Rectal smooth muscle tissue (tissue), 1 donor: ENCODE data around the gene EMC6.

Source experiments
- H3K27ac ChIP-seq: one replicate; pipeline ENCODE4 v1.7.0; 2013; ENCODE audit warnings: low read depth, low read length, inconsistent platforms
- H3K27me3 ChIP-seq: one replicate; pipeline ENCODE4 v1.7.0; 2013; ENCODE audit warnings: low read length; ENCODE audit not compliant: control insufficient read depth, insufficient read depth
- H3K36me3 ChIP-seq: one replicate; pipeline ENCODE4 v1.7.0; 2013; ENCODE audit warnings: low read length; ENCODE audit not compliant: control insufficient read depth, insufficient read depth
- H3K4me1 ChIP-seq: one replicate; pipeline ENCODE4 v1.7.0; 2013; ENCODE audit warnings: low read length; ENCODE audit not compliant: control insufficient read depth, insufficient read depth
- H3K4me3 ChIP-seq: one replicate; pipeline ENCODE4 v1.7.0; 2013; ENCODE audit warnings: low read length
- H3K9ac ChIP-seq: one replicate; pipeline ENCODE4 v1.7.0; 2013; ENCODE audit warnings: low read length

Gene EMC6

DNA sequence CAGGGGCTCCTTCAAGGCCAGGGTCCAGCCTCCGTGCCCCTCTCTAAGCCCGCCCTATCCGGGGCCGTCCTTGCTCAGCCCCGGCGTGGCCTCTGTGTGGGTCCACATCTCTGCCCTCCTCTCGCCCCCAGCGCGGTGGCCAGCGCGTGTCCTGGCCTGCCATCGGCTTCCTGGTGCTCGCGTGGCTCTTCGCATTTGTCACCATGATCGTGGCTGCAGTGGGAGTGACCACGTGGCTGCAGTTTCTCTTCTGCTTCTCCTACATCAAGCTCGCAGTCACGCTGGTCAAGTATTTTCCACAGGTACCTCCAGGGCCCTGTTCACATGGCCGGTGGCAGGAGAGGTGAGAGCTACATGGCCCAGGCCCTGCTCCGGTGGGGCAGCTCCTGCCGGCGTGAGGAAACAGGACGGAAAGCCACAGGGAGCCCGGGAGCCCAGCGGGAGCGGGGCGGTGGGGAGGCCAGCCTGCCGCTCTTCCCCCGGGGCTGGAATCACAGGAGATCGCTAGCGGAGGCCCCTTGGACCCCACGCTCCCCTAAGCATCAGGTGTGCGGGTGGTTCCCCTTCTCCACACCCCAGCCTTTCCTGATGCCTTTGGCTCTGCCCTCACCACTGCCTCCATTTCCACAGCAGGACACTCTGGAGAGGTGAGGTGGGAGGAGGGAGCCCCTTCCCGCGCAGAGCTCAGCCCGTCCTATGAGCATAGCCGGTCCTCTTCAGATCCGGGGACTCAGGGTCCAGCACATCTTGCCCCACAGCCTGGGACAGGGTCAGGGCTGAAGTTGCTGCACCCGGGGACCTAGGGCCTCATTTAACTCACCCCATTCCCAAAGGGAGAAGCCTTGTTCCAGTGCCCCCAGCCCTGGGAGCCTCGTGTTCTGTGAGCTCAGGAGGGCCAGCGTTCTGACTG, 10.5 kb upstream of the EMC6 start:
- peaks cover 2% of the 10 kb centered on the region for H3K36me3 ChIP-seq
- H3K4me1 ChIP-seq = peaks cover 4% of the 10 kb centered on the region
- H3K27ac ChIP-seq = no peak overlapping the region
- H3K27me3 ChIP-seq = no peaks in the 10 kb centered on the region
- H3K4me3 ChIP-seq = no peak overlapping the region
- H3K9ac ChIP-seq = no peak overlapping the region

DNA sequence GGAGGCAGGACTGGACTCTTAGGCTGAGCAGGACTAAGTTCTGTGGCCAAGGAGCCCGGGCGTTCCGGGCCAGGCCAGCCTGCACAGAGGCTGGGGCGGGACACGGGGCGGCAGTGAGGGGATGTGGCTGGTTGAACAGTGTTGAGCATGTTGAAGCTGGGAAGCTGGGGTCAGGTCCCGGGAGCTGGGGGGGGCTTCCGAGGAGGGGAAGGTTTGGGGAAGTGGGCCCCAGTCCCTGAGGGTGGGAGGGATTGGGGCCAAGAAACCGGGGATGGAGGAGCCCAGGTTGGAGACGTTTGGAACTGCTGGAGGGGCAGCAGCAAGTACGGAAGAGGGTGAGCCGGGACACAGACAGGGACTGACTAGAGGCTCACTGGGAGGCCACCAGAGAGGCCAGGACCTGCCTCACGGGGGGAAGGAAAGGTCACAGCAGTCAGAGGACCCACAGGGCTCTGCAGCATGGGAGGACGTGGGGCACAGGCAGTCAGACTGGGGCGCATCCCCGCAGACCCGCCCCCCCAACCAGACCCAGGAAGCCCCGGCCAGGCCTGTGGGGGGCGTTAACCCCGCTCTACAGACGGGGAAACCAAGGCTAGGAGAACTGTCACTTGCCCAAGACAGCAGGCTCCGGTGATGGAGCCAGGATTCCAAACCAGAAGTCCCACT, 9.7 kb upstream of the EMC6 start:
- H3K9ac ChIP-seq = no peak overlapping the region
- H3K4me3 ChIP-seq = no peak overlapping the region
- H3K36me3 ChIP-seq = peaks cover 7% of the 10 kb centered on the region
- H3K4me1 ChIP-seq = peaks cover 4% of the 10 kb centered on the region
- no peaks in the 10 kb centered on the region for H3K27me3 ChIP-seq
- H3K27ac ChIP-seq = peak overlapping the region; percentile 25

- Histone ChIP-seq H3K27me3 (no peaks in the 10 kb centered on the region), H3K27ac (peak overlapping the region; percentile 25), H3K4me1 (peaks cover 4% of the 10 kb centered on the region), H3K4me3 (no peak overlapping the region), H3K36me3 (peaks cover 14% of the 10 kb centered on the region), H3K9ac (no peak overlapping the region)
Measured at GRCh38 chr17:3659541-3660111, 9.0 kb upstream of the EMC6 start.

GRCh38 chr17:3660311-3660891, 8.2 kb upstream of the EMC6 start:
- Histone ChIP-seq H3K4me3 (no peak overlapping the region), H3K27ac (peak overlapping the region; percentile 25), H3K36me3 (peaks cover 17% of the 10 kb centered on the region), H3K27me3 (no peaks in the 10 kb centered on the region), H3K9ac (no peak overlapping the region), H3K4me1 (peaks cover 4% of the 10 kb centered on the region)

- H3K4me1 ChIP-seq = peaks cover 13% of the 10 kb centered on the region
- H3K9ac ChIP-seq = no peak overlapping the region
- H3K4me3 ChIP-seq = no peak overlapping the region
- H3K27ac ChIP-seq = no peak overlapping the region
- H3K36me3 ChIP-seq = peaks cover 17% of the 10 kb centered on the region
- no peaks in the 10 kb centered on the region for H3K27me3 ChIP-seq
Measured at GRCh38 chr17:3663102-3664011, 5.3 kb upstream of the EMC6 start.

- Histone ChIP-seq H3K4me3 (no peak overlapping the region), H3K27ac (no peak overlapping the region), H3K9ac (no peak overlapping the region), H3K36me3 (peaks cover 17% of the 10 kb centered on the region), H3K4me1 (peaks cover 14% of the 10 kb centered on the region), H3K27me3 (no peaks in the 10 kb centered on the region)
Measured at GRCh38 chr17:3665834-3666233, 2.8 kb upstream of the EMC6 start.

GRCh38 chr17:3666516-3666915, 2.1 kb upstream of the EMC6 start:
- peak overlapping the region; percentile 4 for H3K9ac ChIP-seq
- peaks cover 14% of the 10 kb centered on the region for H3K4me1 ChIP-seq
- H3K4me3 ChIP-seq = peak overlapping the region; percentile 2
- peaks cover 17% of the 10 kb centered on the region for H3K36me3 ChIP-seq
- H3K27me3 ChIP-seq = no peaks in the 10 kb centered on the region
- H3K27ac ChIP-seq = no peak overlapping the region

DNA sequence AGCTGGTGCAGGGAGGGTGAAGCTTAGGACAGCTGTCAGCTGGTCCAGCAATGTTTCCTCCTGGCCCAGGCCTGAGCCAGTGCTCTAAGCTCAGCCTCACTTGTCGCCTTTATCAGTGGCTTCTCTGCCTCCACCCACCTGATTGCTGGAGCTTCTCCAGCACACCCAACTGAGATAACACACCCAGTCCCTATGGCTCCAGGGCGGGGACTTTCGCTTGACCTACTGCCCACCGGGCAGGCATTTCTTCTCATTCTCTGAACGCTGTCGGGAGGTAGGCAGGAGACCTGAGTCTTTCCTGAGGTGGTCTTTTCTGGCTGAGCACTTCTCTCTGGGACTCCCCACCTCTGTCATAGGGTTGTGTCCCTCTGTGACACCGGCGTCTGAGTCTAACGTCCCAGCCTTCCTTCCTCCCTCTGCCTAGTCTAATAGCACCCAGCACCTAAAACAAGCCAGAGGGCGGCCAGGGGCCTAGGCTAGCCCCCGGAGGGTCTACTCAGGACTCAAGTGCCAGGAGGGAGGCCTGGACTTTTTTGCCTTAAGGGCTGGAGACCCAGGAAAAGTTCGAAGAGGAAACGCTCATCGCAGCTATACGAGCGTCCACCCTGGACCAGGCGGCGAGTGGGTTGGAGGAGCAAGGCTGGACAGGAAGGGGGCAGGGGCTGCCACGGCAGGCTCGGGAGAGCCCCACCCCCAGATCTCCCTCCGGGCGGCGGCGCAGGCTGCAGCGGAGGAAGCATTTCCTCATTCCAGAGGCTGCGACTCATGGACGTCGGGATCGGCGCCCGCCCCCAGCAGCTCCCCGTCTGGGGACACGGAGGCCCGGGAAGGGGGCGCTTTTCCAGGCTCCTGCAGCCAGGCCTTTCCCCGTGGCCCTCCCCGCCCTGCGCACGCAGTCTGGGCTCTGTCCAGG, 990 bp upstream of the EMC6 start:
- peak overlapping the region; percentile 93 for H3K4me3 ChIP-seq
- H3K9ac ChIP-seq = peak overlapping the region; percentile 91
- no peaks in the 10 kb centered on the region for H3K27me3 ChIP-seq
- H3K27ac ChIP-seq = peak overlapping the region; percentile 97
- peaks cover 14% of the 10 kb centered on the region for H3K4me1 ChIP-seq
- H3K36me3 ChIP-seq = peaks cover 20% of the 10 kb centered on the region

GRCh38 chr17:3669085-3669347, 404 bp downstream of the EMC6 start:
- Histone ChIP-seq H3K27ac (peak overlapping the region; percentile 88), H3K4me3 (peak overlapping the region; percentile 96), H3K27me3 (no peaks in the 10 kb centered on the region), H3K4me1 (peaks cover 14% of the 10 kb centered on the region), H3K9ac (peak overlapping the region; percentile 77), H3K36me3 (peaks cover 11% of the 10 kb centered on the region)

GRCh38 chr17:3669548-3669947, 936 bp downstream of the EMC6 start:
- H3K4me1 ChIP-seq = peaks cover 14% of the 10 kb centered on the region

GRCh38 chr17:3672571-3672970, 4.0 kb downstream of the EMC6 start:
- peaks cover 3% of the 10 kb centered on the region for H3K36me3 ChIP-seq

More at GRCh38 chr17:3669548-3669947, 936 bp downstream of the EMC6 start:
- peak overlapping the region; percentile 96 for H3K4me3 ChIP-seq
- H3K9ac ChIP-seq = peak overlapping the region; percentile 77
- H3K27ac ChIP-seq = no peak overlapping the region
- peaks cover 6% of the 10 kb centered on the region for H3K36me3 ChIP-seq
- no peaks in the 10 kb centered on the region for H3K27me3 ChIP-seq

More at GRCh38 chr17:3672571-3672970, 4.0 kb downstream of the EMC6 start:
- Histone ChIP-seq H3K9ac (no peak overlapping the region), H3K27me3 (no peaks in the 10 kb centered on the region), H3K4me3 (no peak overlapping the region), H3K4me1 (peaks cover 6% of the 10 kb centered on the region), H3K27ac (no peak overlapping the region)
